ENCODE data around the gene ATP13A3.

The ATP13A3 gene

GRCh38 chr3:194439881-194440550 lies 46.8 kb downstream of the ATP13A3 start:
- in situ Hi-C loops (cut with MboI; ENCODE audit: low sequenced_read_pairs, unreplicated experiment), result no loop called here
- no peak for DNase-seq (ENCODE audit: low spot score)

GRCh38 chr3:194434503-194434902 lies 52.3 kb downstream of the ATP13A3 start:
- DNase-seq (ENCODE audit: low spot score), result no peak
- TF ChIP-seq, protein P1, sequence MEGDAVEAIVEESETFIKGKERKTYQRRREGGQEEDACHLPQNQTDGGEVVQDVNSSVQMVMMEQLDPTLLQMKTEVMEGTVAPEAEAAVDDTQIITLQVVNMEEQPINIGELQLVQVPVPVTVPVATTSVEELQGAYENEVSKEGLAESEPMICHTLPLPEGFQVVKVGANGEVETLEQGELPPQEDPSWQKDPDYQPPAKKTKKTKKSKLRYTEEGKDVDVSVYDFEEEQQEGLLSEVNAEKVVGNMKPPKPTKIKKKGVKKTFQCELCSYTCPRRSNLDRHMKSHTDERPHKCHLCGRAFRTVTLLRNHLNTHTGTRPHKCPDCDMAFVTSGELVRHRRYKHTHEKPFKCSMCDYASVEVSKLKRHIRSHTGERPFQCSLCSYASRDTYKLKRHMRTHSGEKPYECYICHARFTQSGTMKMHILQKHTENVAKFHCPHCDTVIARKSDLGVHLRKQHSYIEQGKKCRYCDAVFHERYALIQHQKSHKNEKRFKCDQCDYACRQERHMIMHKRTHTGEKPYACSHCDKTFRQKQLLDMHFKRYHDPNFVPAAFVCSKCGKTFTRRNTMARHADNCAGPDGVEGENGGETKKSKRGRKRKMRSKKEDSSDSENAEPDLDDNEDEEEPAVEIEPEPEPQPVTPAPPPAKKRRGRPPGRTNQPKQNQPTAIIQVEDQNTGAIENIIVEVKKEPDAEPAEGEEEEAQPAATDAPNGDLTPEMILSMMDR (IDR thresholded peaks at IDR 0.05; ENCODE audit: borderline replicate concordance, control extremely low read depth, extremely low read depth, insufficient read depth, missing control alignments), result no peak
- in situ Hi-C loops (cut with MboI; ENCODE audit: low sequenced_read_pairs, unreplicated experiment), result no loop called here

More at GRCh38 chr3:194439881-194440550, 46.8 kb downstream of the ATP13A3 start:
- TF ChIP-seq, protein P1 (IDR thresholded peaks at IDR 0.05; ENCODE audit: borderline replicate concordance, control extremely low read depth, extremely low read depth, insufficient read depth, missing control alignments), result no peak

DNA sequence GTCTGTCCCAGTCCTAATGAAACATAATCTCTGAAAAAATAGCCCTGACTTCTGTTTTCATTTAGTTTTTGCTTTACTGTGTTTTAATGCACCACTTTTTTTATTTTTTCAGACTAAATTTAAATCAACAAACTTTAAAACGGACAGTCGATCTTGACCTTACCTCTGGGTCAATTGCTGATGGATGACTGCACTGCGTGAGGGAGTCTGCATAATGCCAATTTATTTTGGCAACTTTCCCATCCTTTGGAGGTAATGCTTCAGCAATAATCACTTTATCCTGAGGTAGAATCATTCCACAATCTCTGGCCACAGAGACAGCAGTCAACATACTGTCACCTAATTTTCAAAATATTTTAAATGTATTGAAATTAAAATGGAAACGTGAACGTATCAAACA lies 55.2 kb downstream of the ATP13A3 start:
- DNase-seq (ENCODE audit: low spot score), result no peak
- in situ Hi-C loops (cut with MboI; ENCODE audit: low sequenced_read_pairs, unreplicated experiment), result no loop called here
- TF ChIP-seq, protein P1 (IDR thresholded peaks at IDR 0.05; ENCODE audit: borderline replicate concordance, control extremely low read depth, extremely low read depth, insufficient read depth, missing control alignments), result no peak

DNA sequence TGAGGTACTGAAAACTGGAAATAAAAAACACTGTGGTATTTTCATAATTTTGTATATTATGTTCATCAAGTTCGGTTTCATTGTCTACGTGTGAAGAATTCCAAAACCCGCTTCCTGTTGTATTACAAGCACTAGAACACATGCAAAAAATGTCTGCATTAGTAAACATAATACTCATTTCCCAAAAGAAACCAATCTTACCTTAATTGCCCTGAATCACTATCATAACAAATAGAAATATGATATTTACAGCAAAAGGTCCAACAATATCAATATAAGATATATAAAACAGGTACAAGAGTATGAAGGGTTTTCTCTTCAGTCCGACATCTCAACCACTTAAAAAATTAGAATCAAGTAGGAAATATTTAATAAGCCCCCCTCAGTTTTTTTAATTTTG lies 61.4 kb downstream of the ATP13A3 start:
- DNase-seq (ENCODE audit: low spot score), result no peak
- TF ChIP-seq, protein P1 (IDR thresholded peaks at IDR 0.05; ENCODE audit: borderline replicate concordance, control extremely low read depth, extremely low read depth, insufficient read depth, missing control alignments), result no peak
- in situ Hi-C loops (cut with MboI; ENCODE audit: low sequenced_read_pairs, unreplicated experiment), result no loop called here

GRCh38 chr3:194424953-194425352 lies 61.8 kb downstream of the ATP13A3 start:
- in situ Hi-C loops (cut with MboI; ENCODE audit: low sequenced_read_pairs, unreplicated experiment), result no loop called here
- DNase-seq (ENCODE audit: low spot score), result no peak
- TF ChIP-seq, protein P1 (IDR thresholded peaks at IDR 0.05; ENCODE audit: borderline replicate concordance, control extremely low read depth, extremely low read depth, insufficient read depth, missing control alignments), result no peak

- in situ Hi-C loops (cut with MboI; ENCODE audit: low sequenced_read_pairs, unreplicated experiment), result no loop called here
- DNase-seq (ENCODE audit: low spot score), result no peak
- TF ChIP-seq, protein P1 (IDR thresholded peaks at IDR 0.05; ENCODE audit: borderline replicate concordance, control extremely low read depth, extremely low read depth, insufficient read depth, missing control alignments), result no peak
Measured at GRCh38 chr3:194424373-194424772, 62.4 kb downstream of the ATP13A3 start.
